Stimulated activated naive CD4-positive, alpha-beta T cell (primary cell): ENCODE results near the gene GARNL3.

Source experiments
- DNase-seq, 6 experiments: peaks; one replicate each; lab custom pipeline; 2025; lab: John Stamatoyannopoulos, UW

GARNL3 gene

DNA sequence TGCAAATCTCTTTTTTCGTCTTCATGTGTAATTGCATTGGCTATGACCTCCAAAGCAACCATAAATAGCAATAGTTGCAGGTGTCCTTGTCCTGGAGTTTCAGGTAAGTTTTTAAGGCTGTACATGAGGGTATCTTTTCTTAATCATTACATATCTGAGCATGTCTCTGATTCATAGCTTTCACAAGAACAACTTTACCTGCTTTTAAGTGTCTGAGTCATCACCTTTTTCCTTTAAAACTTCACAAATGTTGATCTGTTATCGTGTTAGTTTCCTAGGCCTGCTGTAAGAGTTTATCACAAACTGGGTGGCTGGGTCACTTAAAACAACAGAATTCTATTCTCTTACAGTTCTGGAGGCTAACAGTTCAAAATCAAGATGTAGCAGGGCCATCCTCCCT lies 13.8 kb downstream of the GARNL3 start:
- DNase-seq: no peak

DNA sequence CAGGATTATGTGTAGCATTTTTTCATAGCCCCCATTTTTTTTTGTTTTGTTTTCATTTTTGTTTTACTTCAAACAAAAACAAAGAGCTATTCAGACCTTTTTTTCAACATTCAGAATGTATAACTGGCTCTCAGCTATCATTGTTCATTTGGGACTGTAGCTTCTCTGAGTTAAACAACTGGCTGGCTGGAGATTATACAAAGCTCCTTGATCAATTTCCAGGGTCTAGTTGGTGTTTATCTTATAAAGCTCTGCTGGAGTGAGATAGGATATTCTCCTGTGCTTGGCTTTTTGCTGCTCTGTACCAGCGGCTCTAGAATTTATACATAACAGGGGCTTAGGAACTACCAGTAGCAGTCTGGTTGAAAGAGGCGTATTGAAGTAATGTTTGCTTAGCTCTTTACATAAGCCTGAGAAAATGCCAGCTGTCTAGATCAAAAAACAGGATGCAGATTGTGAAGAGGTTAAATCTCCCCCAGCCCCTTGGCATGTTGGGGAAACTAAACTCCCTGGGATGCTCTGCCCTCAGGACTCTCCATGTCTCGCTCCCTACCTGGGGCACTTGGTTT lies 15.2 kb downstream of the GARNL3 start:
- DNase-seq: no peak

DNA sequence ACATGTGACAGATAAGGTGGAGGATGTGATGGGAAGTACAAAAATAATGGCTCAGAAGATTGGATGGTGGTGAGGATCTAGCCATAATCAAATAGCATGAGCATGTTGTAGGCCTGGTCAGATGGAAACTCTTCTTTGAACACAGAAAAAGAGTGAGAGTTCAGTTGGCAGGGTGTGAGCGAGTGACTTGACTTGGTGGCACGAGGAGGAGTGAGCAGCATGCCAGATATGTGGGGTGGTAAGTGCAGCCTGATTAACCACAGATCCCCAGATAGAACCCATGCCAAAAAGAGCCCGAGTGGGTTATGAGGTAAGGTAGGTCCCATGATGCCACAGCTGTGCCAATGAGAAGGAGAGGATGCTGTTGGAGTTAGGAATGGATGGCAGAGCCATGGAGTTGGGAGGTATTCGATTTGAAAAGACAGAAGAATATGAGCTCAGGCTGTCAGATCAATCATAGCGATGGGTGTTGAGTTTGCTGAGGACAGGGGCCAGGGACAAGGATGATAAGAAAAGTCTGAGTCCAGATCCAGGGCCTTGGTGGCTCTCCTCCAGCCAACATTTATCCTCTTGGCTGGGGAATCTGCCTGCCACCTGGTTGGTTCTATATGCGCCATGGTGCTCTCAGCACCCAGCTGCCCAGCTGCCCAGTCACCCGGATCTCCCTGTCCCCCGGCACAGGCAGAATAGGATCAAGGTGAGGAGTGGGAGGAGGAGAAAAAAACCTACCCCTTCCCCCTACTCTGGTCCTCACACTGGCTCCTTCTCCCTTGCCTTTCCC lies 16.5 kb downstream of the GARNL3 start:
- no peak for DNase-seq

DNA sequence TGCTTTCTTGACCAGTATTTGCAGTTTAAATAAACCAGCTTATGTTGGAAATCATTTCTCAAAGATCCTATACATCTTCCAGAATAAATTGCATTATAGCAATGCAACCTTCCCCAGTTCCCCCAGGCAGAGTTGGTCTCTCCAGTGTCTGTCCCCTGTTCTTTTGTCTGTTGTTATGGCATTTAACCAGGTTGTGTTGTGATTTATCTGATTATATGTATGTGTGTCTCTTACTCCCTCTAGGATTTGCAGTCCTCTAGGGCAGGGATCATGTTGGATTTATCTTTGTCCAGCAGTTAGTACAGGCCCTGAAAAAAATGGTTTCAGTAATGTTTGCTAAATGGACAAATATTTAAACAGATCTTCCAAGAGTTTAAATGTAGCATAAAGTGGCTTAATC lies 17.3 kb downstream of the GARNL3 start:
- no peak for DNase-seq

DNA sequence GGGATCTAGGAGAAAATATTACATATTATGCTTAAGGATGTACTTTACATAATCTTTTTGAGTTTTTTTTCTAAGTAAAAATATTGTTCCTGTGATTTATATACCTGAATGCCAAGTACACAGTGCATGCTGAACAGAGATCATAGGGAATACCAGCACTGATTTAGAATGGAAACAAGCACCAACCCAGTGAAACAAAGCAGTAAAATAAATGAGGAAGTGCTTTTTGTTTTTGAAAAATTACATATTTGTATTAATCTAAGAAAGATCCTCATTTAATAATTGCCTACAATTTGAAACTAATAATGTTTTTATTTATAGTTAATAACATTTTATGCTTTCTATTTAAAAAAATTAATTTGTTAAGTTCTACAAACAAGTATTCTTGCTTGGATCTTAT lies 18.0 kb downstream of the GARNL3 start:
- DNase-seq: no peak

DNA sequence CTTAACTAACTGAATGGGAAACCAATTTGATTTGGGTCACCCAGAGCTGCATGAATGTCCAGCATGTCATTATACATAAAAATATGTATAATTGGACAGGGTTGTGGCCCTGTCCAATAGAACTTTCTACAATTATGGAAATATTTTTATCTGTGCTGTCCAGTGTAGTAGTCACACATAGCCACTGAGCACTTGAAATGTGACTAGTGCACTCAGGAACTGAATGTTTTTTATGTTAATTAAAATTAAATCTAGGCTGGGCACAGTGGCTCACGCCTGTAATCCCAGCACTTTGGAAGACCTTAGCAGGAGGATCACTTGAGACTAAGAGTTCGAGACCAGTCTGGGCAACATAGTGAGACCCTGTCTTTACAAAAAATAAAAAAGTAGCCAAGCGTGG lies 18.6 kb downstream of the GARNL3 start:
- no peak for DNase-seq

DNA sequence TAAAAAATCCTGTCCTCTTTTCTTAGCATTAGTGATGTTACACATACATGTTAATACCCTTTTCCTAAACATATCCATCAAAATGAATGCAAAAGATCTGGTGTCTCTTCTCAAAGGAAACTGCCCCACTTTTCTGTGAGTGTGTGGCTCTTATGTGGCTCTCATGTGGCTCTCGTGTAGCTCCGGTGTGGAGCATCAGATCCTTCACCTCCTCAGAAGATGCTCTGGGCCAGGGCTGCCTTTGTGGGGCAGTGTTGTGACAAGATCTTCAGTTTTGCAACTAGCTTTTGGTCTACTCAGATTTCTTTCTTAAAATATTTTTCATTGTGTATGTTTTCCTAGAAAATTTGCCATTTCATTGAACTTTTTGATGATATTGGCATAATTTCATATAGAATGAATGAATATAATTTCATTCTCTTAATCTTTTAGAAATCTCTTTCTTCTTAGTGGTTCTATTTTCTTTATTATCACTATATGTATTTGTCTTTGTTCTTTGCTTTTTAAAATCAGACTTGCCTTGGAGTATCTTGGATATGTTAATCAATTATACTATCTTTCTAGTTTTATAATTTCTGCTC lies 19.4 kb downstream of the GARNL3 start:
- peak in 3 of 6 experiments; percentile 10 to 16 (median 15) for DNase-seq

DNA sequence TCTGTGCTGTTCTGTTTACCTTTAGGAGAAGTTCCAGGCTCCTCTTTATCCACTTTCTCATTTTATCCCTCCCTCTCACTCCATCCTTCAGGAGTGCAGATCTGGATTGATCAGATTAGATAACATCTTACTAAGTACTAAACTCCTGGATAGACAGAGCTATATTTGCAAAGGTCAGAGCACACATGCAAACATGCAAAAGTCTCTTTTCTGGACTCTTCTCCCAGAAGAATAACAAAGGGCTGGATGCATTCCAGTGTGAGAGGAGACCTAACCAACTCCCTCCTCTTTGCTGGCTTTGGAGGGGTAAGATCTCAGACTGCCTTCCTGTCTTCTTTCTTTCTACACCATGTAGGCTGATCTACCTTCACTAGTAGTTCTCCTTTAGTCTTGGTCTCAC lies 21.4 kb downstream of the GARNL3 start:
- no peak for DNase-seq

DNA sequence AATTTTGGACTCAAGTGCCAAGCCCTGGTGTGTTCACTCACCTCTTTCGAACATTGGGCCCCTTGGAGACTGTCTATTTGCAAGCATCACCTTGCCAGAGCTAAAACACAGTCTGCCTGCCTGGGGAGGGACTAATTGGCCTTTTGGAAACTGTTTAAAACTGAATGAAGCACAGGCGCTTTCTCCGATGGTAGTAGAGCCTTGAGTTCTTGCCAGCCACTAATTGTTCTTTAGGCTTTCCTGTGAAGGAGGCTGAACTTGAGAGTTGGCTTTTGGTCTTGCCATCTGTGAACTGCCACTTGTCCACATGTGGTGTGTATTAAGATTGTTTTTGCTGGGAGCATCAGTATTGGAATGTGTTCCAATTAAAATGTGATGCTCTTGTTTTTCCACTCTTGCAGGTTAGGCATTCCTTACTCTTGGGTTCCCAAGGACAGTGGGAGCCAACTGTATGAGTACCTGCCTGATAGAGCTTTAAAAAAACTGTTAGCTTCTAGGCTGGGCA lies 26.0 kb downstream of the GARNL3 start:
- no peak for DNase-seq

DNA sequence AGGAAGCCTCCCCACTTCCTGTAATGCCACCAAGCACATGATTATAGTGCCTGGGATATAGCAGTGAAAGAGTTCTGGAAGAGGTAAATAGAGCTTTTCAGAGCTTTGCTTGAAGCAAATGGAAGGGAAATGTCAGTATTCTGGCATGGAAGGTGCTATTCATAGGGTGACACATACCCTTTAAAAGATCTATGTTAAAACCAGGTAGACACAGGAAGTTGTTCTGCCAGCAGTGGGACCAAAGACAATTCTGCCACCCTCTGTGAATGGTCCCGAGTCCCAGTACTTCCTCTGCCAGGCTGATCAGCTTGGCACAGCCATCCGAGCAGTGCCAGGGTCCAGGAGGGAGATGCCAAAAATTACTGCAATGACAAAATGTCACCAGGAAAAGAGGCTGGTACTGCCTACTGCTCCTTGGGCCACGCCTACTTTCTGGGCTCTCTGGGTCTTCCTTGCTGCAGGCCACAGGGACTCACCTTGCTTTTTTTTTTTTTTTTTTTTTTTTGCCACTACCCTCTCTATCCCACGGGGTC lies 26.7 kb downstream of the GARNL3 start:
- no peak for DNase-seq

DNA sequence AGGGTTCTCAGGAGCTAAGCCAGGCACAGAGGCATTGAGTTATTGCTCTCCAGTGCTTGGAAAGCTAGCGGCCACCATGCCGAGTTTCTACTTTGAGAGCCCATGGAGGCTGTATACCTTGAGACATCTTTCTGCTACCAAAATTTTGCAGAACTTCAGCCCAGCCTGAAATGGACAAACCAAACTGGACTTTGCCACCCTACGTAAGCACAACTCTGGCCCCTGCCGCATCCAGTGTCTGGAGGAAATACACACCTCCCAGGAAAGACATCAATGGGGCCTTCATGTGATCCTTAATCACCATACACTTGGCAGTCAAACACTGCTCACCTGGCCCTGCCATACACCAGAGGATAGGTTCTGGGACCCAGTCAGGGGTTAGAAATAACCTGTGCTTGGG lies 27.8 kb downstream of the GARNL3 start:
- no peak for DNase-seq

DNA sequence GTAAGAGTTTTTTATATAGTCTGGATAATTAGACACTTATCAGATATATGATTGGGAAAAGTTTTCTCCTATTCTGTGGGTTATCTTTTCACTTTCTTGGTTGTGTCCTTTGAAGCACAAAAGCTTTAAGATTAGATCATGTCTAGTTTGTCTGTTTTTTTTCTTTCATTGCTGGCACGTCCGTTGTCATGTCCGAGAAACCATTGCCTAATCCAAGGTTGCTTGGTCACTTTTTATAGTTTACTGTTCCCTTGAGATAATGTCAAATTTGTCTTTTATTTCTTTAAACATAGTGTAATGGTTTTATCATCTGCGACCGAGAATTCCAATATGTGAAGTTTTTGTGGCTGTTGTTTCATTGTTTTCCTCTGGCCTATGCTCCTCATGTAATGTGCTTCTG lies 28.8 kb downstream of the GARNL3 start:
- DNase-seq: no peak

DNA sequence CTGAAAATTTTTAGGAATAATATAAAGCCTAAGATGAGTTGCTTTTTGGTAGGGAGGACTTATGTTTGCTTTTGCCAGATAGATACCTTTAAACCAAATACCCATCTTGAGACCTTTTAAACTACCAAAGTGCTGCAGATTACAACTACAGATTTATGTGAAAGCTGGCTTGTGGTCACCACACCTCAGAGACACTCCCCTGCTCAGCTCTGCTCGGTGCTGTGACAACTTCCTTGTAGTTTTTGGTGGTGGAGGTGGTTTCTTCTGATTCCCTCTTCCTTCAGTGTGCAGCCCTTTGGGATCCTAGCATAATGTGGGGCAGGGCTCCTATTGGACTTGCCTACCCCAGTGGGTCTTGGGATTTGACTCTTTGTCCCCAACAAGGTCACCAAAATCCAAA lies 29.2 kb downstream of the GARNL3 start:
- DNase-seq: no peak

DNA sequence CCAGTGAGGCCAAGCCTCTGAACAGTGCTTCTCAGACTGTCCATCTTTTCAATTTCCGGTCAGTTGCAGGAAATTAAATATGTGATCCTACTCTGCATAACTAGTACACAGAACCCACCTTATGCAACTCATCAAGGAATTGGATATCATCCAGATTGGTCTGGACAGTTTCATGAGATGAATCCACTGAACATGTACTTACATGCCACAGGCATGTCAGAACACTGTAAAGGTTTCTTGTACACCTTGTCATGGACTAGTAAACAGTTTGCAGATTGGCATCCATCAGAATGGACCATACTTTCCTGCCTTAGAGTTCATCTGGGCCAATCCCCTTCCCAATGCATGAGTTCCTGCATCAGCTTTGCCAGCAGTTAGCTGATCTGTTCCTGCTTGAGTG lies 30.4 kb downstream of the GARNL3 start:
- no peak for DNase-seq

DNA sequence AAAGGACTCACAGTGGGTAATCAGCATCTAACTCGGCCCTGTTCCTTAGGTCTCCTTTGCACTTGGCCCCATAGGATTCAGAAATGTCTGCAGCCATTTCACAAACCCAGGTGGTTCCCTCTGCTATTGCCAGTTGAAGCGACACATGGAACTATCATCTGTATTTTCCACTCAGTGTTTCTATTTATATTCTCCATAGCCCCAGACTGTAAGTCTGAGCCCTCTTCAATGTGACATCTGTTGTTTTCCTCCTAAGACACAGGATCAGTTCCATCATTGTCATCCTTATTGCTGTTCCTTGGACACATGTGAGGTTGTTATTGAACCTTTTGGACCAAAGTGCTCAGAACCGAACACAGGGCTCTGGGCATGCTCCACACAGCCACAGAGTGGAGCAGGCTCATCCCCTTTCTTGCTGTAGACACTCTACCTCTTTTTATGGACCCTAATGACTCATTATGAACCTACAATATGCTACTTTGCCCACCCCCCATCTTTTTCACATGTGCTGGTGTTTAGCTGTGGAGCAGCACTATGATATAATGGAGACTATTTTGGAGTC lies 36.4 kb downstream of the GARNL3 start:
- no peak for DNase-seq

DNA sequence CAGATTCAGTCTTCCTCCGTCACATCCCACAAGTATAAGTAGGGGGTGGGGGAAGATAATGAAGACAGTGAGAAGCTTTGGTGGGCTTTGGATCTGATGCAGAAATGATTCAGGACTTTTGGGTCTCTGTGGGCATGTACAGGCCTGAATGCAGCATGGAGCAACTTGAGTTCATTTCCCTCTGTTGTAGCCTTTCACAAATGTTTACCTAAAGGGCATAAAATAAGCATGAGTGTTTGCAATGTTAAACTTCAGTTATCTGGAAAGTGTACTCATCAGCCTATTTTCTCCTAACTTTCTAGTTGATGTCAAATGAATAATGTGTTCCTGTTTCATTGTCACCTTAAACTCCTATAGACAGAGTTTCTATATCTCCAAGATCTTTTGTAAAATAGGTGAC lies 39.3 kb downstream of the GARNL3 start:
- DNase-seq: no peak

DNA sequence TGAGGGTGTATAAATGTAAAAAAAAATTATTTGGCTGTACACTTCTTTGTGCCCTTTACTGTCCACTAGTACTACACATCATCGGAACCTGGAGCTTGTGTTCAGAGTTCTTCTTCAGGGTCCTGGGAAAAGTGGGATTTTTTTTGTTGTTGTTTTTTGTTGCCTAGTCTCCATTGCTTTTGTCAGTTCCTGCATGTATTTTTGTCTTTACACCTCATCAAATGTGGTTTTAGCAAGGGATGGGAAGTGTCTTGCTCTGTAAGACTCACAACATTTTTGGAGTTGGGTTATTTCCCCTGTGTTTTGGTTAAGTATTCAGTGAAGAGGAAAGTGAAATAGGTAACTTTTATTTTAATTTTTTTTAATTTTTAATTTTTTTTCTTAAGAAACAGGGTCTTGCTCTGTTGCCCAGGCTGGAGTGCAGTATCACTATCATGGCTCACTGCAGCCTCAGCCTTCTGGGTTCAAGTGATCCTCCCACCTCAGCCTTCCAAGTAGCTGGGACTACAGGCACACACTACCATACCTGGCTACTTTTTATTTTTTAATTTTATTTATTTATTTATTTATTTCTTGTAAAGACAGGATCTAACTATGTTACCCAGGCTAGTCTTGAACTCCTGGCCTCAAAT lies 40.7 kb downstream of the GARNL3 start:
- no peak for DNase-seq

DNA sequence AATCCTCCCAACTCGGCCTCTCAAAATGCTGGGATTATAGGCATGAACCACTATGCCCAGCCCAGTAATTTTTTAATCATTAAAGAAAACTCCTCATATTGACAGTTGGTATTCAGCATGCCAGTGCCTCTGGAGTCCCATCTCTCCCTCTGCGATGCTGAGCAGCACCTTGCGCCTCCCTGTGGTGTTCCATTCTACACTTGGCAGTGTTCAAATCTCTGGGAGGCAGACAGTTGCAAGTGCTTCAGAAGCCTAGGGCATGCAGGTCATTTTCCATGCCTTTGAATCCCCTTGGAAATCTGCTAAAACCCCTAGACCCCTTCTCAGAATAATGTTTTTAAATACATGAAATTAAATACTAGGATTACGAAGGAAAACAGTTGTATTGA lies 41.3 kb downstream of the GARNL3 start:
- no peak for DNase-seq

DNA sequence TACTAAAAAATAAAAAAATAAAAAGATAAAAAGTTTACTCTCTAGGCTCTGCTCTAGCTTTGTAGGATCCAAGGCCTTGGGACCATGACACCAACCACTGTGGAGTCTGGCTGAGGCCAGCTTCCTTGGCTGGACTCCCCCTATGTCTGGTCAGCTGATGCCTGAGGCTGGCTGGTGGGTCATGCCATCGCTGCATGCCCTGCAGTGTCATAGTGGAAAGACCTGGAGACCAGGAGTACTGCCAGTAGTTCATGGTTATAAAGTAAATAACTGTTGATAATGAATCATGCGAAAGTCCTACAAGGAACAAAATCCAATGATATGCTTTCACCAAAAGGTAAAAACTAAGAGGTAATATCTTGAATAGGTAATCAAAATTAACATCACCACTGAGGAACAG lies 43.2 kb downstream of the GARNL3 start:
- DNase-seq: no peak

DNA sequence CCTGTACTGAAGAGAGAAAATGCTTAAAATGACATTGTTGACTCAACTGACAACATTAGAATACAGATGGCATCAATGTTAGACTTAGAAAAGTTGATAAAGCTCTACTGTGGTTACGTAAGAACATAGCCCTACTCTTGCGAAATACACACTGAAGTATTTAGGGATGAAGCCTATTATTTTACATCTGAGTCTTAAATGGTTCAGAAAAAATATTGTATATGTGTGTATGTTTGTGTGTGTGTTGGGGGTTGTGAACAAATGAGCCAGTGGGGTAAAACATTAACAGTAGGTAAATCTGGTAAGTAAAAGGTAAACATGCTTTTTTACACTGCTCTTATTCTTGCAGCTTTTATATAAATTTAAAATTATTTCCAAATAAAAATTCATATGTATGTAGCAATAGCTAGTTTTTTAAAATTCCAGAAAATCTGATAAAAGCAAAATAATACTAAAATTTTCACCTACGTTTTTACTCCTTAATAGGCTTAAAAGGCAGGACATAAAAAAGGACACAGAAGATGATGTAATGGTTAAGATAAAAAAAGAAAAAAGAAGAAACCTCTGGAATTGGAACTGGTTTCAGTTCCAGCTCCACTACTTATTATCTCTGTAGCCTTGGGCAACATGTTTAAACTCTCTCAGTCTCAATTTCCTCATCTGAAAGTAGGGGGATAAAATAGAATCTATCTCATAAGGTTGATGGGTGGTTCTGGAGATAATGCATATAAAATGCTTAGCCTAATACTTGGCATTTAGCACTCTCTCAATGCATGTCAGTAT lies 44.3 kb downstream of the GARNL3 start:
- no peak for DNase-seq

DNA sequence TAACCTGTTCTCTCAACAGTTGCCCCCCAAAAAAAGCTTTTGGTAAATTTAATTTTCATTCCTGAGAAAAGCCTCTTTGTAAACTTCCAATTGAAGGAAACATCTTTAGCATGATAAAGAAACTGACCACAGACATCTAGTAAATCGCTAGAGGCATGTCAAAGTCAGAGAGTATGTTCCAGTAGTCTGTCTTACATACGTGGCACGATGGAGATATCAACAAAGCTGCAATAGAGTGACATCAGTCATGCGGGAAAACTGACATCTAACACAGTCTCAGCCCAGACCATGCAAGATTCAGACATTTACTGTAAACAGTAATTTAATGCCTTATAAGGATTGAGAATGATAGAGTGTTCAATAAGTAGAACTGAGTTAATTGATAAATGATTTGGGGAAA lies 45.1 kb downstream of the GARNL3 start:
- DNase-seq: no peak
